ENCODE results near the gene KRT1.

The KRT1 gene

DNA sequence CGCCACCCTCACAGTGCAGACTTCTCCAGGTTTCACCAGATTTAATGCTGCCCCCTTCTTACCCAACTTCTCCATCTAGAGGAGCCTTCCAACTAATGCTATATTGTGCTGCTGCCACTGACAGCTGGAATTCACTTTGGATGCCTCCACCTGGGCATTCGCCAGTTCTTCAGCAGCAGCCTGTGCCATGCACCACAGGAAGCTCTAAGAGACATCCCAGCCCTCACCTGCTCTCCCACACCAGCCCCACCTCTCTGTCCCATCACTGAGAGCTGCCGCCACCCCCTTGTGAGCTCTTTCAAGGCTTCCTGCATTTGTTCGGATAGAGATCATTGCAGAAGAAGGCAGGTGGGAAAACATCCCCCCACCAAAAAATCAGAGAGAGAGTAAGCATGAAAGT is 23.6 kb downstream of the KRT1 start:
- ChIA-PET POLR2A (no interaction called here), CTCF (interaction anchor here (0.6 to 1.7 kb wide), 4 partner anchors 11 to 484 kb away, joined by 3 to 7 read pairs (median 3); no protein-coding TSS in a partner anchor)
- no peak overlapping the region for H3K4me3 ChIP-seq (ENCODE audit: low read depth, low read length)

DNA sequence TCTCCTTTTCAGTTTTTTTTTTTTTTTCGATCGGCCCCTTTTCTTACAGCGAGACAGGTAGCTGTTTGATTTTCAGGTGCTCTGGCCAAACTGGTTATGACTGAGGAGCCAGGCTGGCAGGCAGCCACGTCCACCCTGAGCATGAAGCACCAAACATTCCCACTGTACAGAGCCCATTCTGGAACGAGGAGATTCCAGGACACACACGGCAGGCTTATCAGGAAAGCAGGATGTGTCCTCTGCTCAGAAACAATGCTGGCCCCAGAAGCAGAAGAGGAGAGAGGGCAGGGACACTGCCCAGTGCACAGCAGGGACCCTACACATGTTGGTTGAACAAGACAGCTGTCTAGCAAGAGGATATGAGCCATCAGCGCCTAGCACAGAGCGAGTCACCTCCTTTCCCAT is 24.5 kb downstream of the KRT1 start:
- POLR2A ChIA-PET, result interaction anchor here (1.1 kb wide), 1 partner anchor 12 kb away, joined by 3 read pairs; no protein-coding TSS in a partner anchor

More for the DNA sequence above, 23.6 kb downstream of the KRT1 start:
- Histone ChIP-seq H3K9me3 (ENCODE audit: control insufficient read depth, insufficient read depth, low read depth, low read length) (no peaks in the 10 kb centered on the region), H3K36me3 (ENCODE audit: control insufficient read depth in 2 of 2, insufficient read depth in 1 of 2, low read length in 2 of 2) (no peaks in the 10 kb centered on the region), H3K27ac (ENCODE audit: extremely low read depth, low read depth, low read length) (no peak overlapping the region), H3K4me1 (ENCODE audit: control insufficient read depth, insufficient read depth, low read length) (no peaks in the 10 kb centered on the region)
- TF ChIP-seq ZNF776 (tag by site-specific recombination; IDR thresholded peaks at IDR 0.05; ENCODE audit: borderline replicate concordance) (no peak), ZNF513 (tag by site-specific recombination; IDR thresholded peaks at IDR 0.05) (no peak), ZNF548 (tag by site-specific recombination; IDR thresholded peaks at IDR 0.05) (no peak), ZBTB7A (tag by site-specific recombination; IDR thresholded peaks at IDR 0.05; ENCODE audit: low read depth) (no peak), ZNF394 (tag by site-specific recombination; IDR thresholded peaks at IDR 0.05; ENCODE audit: borderline replicate concordance) (no peak), MZF1 (tag by site-specific recombination; IDR thresholded peaks at IDR 0.05; ENCODE audit: borderline replicate concordance) (no peak), ZNF558 (tag by site-specific recombination; IDR thresholded peaks at IDR 0.05) (no peak), SP7 (tag by site-specific recombination; IDR thresholded peaks at IDR 0.05) (no peak), ZNF660 (tag by site-specific recombination; IDR thresholded peaks at IDR 0.05) (no peak)
- TF ChIP-seq, protein P1, sequence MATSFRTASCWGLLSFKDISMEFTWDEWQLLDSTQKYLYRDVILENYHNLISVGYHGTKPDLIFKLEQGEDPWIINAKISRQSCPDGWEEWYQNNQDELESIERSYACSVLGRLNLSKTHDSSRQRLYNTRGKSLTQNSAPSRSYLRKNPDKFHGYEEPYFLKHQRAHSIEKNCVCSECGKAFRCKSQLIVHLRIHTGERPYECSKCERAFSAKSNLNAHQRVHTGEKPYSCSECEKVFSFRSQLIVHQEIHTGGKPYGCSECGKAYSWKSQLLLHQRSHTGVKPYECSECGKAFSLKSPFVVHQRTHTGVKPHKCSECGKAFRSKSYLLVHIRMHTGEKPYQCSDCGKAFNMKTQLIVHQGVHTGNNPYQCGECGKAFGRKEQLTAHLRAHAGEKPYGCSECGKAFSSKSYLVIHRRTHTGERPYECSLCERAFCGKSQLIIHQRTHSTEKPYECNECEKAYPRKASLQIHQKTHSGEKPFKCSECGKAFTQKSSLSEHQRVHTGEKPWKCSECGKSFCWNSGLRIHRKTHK (tag by site-specific recombination; IDR thresholded peaks at IDR 0.05), result no peak

More for the DNA sequence above, 24.5 kb downstream of the KRT1 start:
- H3K36me3 ChIP-seq (ENCODE audit: control insufficient read depth in 2 of 2, insufficient read depth in 1 of 2, low read length in 2 of 2), result no peaks in the 10 kb centered on the region
- CTCF ChIA-PET, result interaction anchor here (0.5 to 1.7 kb wide), 7 partner anchors 11 to 781 kb away, joined by 3 to 7 read pairs (median 3); partner anchors contain the start of gene KRT77
- no peaks in the 10 kb centered on the region for H3K9me3 ChIP-seq (ENCODE audit: control insufficient read depth, insufficient read depth, low read depth, low read length)
- H3K27ac ChIP-seq (ENCODE audit: extremely low read depth, low read depth, low read length), result no peak overlapping the region
- TF ChIP-seq GLIS2 (tag by site-specific recombination; IDR thresholded peaks at IDR 0.05) (no peak), OSR2 (tag by site-specific recombination; IDR thresholded peaks at IDR 0.05) (no peak), OVOL3 (tag by site-specific recombination; IDR thresholded peaks at IDR 0.05) (no peak), ZNF560 (tag by site-specific recombination; IDR thresholded peaks at IDR 0.05; ENCODE audit: borderline replicate concordance) (no peak), KLF10 (tag by site-specific recombination; IDR thresholded peaks at IDR 0.05) (no peak), ZNF302 (tag by site-specific recombination; IDR thresholded peaks at IDR 0.05; ENCODE audit: low read depth) (no peak), ZNF248 (tag by site-specific recombination; IDR thresholded peaks at IDR 0.05) (no peak), ZSCAN16 (tag by site-specific recombination; IDR thresholded peaks at IDR 0.05) (no peak), ZNF354C (tag by site-specific recombination; IDR thresholded peaks at IDR 0.05; ENCODE audit: borderline replicate concordance, low read depth) (no peak), TCF7L2 (IDR thresholded peaks at IDR 0.05; ENCODE audit: borderline replicate concordance, low read depth, low read length) (no peak), ZSCAN23 (tag by site-specific recombination; IDR thresholded peaks at IDR 0.05) (no peak), MEIS1 (CRISPR knock-in tag; IDR thresholded peaks at IDR 0.05; ENCODE audit: borderline replicate concordance) (no peak), HOXA7 (CRISPR knock-in tag; IDR thresholded peaks at IDR 0.05; ENCODE audit: borderline replicate concordance) (no peak), ZFP41 (tag by site-specific recombination; IDR thresholded peaks at IDR 0.05; ENCODE audit: borderline replicate concordance) (no peak)
- TF ChIP-seq, protein P2, sequence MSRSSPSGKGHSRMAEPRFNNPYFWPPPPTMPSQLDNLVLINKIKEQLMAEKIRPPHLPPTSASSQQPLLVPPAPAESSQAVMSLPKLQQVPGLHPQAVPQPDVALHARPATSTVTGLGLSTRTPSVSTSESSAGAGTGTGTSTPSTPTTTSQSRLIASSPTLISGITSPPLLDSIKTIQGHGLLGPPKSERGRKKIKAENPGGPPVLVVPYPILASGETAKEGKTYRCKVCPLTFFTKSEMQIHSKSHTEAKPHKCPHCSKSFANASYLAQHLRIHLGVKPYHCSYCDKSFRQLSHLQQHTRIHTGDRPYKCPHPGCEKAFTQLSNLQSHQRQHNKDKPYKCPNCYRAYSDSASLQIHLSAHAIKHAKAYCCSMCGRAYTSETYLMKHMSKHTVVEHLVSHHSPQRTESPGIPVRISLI (tag by site-specific recombination; IDR thresholded peaks at IDR 0.05), result no peak
- TF ChIP-seq, protein P3, sequence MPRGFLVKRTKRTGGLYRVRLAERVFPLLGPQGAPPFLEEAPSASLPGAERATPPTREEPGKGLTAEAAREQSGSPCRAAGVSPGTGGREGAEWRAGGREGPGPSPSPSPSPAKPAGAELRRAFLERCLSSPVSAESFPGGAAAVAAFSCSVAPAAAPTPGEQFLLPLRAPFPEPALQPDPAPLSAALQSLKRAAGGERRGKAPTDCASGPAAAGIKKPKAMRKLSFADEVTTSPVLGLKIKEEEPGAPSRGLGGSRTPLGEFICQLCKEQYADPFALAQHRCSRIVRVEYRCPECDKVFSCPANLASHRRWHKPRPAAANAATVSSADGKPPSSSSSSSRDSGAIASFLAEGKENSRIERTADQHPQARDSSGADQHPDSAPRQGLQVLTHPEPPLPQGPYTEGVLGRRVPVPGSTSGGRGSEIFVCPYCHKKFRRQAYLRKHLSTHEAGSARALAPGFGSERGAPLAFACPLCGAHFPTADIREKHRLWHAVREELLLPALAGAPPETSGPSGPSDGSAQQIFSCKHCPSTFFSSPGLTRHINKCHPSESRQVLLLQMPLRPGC (tag by site-specific recombination; IDR thresholded peaks at IDR 0.05), result no peak
- TF ChIP-seq, protein P4, sequence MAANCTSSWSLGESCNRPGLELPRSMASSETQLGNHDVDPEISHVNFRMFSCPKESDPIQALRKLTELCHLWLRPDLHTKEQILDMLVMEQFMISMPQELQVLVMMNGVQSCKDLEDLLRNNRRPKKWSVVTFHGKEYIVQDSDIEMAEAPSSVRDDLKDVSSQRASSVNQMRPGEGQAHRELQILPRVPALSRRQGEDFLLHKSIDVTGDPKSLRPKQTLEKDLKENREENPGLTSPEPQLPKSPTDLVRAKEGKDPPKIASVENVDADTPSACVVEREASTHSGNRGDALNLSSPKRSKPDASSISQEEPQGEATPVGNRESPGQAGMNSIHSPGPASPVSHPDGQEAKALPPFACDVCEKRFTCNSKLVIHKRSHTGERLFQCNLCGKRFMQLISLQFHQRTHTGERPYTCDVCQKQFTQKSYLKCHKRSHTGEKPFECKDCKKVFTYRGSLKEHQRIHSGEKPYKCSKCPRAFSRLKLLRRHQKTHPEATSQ (tag by site-specific recombination; IDR thresholded peaks at IDR 0.05), result no peak
- TF ChIP-seq, protein P5, sequence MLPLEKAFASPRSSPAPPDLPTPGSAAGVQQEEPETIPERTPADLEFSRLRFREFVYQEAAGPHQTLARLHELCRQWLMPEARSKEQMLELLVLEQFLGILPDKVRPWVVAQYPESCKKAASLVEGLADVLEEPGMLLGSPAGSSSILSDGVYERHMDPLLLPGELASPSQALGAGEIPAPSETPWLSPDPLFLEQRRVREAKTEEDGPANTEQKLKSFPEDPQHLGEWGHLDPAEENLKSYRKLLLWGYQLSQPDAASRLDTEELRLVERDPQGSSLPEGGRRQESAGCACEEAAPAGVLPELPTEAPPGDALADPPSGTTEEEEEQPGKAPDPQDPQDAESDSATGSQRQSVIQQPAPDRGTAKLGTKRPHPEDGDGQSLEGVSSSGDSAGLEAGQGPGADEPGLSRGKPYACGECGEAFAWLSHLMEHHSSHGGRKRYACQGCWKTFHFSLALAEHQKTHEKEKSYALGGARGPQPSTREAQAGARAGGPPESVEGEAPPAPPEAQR (tag by site-specific recombination; IDR thresholded peaks at IDR 0.05), result no peak
- H3K4me1 ChIP-seq (ENCODE audit: control insufficient read depth, insufficient read depth, low read length), result no peaks in the 10 kb centered on the region
- H3K4me3 ChIP-seq (ENCODE audit: low read depth, low read length), result no peak overlapping the region
